Measurements from ENCODE around the gene TPSAB1. TPM values are rescaled to one million over a fixed set of nuclear protein-coding genes. Genes with fewer than 3 reads are reported as not detected.

TPSAB1 gene
- total RNA-seq, 2 donors from 2014 or later: 17.7 to 33.6 TPM

DNA sequence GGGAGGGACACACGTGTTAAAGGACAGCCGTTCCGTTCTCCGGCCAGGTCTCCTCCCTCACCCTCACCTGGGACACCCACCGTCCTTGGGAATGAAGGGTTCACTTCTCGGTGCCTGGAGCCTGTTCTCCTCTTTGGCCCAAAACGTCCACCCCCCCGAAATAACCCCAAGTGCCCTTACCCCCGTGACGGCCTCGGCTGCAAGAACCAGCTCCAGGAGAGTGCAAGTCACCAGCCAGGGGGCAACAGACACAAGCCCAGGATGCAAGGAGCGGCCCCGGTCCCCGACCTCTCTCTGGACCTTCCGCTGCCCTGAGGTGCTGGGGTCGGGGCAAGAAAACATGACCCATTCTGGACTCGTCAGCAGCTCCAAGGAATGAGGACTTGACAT, 49.0 kb downstream of the TPSAB1 start:
- H3K4me3 ChIP-seq: no peak overlapping the region
- no peaks in the 10 kb centered on the region for H3K36me3 ChIP-seq
- 19% methylated on average over 11 of the region's 17 CpGs for WGBS
- DNase-seq (ENCODE audit: low spot score): no peak
- intact Hi-C loops (cut with DNase I): no loop called here
- H3K27ac ChIP-seq: no peak overlapping the region
- H3K9me3 ChIP-seq: no peaks in the 10 kb centered on the region
- peaks cover 26% of the 10 kb centered on the region for H3K27me3 ChIP-seq (replicated peaks; ENCODE audit: insufficient read depth)
- TF ChIP-seq, protein P1, sequence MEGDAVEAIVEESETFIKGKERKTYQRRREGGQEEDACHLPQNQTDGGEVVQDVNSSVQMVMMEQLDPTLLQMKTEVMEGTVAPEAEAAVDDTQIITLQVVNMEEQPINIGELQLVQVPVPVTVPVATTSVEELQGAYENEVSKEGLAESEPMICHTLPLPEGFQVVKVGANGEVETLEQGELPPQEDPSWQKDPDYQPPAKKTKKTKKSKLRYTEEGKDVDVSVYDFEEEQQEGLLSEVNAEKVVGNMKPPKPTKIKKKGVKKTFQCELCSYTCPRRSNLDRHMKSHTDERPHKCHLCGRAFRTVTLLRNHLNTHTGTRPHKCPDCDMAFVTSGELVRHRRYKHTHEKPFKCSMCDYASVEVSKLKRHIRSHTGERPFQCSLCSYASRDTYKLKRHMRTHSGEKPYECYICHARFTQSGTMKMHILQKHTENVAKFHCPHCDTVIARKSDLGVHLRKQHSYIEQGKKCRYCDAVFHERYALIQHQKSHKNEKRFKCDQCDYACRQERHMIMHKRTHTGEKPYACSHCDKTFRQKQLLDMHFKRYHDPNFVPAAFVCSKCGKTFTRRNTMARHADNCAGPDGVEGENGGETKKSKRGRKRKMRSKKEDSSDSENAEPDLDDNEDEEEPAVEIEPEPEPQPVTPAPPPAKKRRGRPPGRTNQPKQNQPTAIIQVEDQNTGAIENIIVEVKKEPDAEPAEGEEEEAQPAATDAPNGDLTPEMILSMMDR (IDR thresholded peaks at IDR 0.05): no peak
- TF ChIP-seq POLR2A (IDR thresholded peaks at IDR 0.05) (no peak), POLR2AphosphoS5 (IDR thresholded peaks at IDR 0.05) (no peak)
- H3K4me1 ChIP-seq (replicated peaks): no peaks in the 10 kb centered on the region

DNA sequence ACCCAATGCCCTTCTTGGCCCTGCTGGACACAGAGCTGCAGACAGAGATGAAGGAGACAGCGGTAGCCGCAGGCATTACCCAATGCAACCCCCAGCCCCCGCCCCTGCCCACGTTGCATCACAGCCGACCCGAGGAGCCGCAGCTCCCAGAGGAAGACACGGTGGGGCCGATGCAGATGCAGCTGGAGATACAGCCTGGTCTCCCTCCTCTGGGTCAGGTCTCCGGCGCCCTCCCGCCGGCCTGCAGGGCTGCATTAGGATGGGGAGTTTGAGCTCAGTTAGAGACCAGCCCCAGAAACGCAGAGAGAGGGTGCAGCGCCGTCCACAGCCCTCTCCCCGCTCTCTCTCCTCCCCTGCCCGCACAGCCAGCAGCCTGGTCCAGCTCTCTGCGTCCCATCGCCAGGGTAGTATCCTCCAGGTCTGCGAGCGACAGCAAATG, 49.6 kb downstream of the TPSAB1 start:
- 24% methylated on average over 22 of the region's 22 CpGs for WGBS
- no peak for DNase-seq (ENCODE audit: low spot score)
- H3K4me3 ChIP-seq: no peak overlapping the region
- no peaks in the 10 kb centered on the region for H3K9me3 ChIP-seq
- H3K4me1 ChIP-seq (replicated peaks): no peaks in the 10 kb centered on the region
- H3K27me3 ChIP-seq (replicated peaks; ENCODE audit: insufficient read depth): peaks cover 26% of the 10 kb centered on the region
- intact Hi-C loops (cut with DNase I): no loop called here
- H3K27ac ChIP-seq: no peak overlapping the region
- TF ChIP-seq, protein P1 (IDR thresholded peaks at IDR 0.05): no peak
- TF ChIP-seq POLR2AphosphoS5 (IDR thresholded peaks at IDR 0.05) (no peak), POLR2A (IDR thresholded peaks at IDR 0.05) (no peak)
- H3K36me3 ChIP-seq: no peaks in the 10 kb centered on the region

DNA sequence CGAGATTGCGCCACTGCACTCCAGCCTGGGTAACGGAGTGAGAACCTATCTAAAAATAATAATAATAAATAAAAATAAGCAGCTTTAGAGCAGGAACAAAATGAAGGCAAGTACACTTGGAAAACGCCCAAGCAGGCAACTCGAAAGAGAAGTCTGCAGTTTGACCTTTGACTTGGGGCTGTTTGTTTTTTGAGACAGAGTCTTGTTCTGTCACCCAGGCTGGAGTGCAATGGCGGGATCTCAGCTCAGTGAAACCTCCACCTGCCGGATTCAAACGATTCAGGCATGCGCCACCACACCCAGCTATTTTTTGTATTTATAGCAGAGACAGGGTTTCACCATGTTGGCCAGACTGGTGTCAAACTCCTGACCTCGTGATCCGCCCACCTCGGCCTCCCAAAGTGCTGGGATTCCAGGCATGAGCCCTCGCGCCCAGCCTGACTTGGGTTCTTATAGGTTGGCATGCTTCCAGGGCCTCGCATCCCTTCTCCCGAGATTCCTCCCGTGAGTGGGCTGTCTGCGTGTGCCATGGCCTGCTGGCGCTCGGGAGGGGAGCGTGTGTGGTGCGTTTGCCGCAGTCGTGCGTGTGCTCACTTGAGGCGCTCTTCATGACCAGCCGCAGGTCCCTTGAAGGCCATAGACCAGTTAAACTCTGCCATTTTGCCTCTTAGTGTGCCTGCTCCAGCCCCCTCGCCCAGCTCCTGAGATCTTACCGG, 50.5 kb downstream of the TPSAB1 start:
- intact Hi-C loops (cut with DNase I): no loop called here
- Histone ChIP-seq H3K36me3 (no peaks in the 10 kb centered on the region), H3K4me3 (no peak overlapping the region), H3K27ac (no peak overlapping the region), H3K4me1 (replicated peaks) (no peaks in the 10 kb centered on the region), H3K27me3 (replicated peaks; ENCODE audit: insufficient read depth) (peaks cover 26% of the 10 kb centered on the region), H3K9me3 (no peaks in the 10 kb centered on the region)
- TF ChIP-seq, protein P1 (IDR thresholded peaks at IDR 0.05): no peak
- TF ChIP-seq POLR2A (IDR thresholded peaks at IDR 0.05) (no peak), POLR2AphosphoS5 (IDR thresholded peaks at IDR 0.05) (no peak)
- WGBS: 52% methylated on average over 29 of the region's 29 CpGs
- DNase-seq (ENCODE audit: low spot score): no peak

DNA sequence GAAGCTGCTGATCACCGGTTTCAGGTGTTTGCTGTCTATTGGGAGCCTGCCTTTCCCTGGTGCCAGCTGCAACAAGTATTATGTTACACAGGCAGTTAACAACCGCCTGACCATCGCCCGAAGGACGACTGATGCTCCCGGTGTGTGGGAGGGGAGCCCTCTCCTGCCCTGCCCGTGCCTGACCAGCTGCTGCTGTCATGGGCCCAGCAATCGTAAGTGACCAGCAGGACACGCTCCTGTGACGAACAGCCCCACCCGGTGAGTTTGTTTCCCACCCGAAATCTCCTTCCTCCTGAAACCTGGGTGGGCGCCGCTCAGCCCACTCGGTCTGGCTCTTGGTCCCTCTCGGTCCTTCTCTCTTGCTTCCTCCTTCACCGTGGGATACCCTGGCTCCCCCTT, 51.1 kb downstream of the TPSAB1 start:
- no peaks in the 10 kb centered on the region for H3K4me1 ChIP-seq (replicated peaks)
- 39% methylated on average over 14 of the region's 17 CpGs for WGBS
- no peaks in the 10 kb centered on the region for H3K9me3 ChIP-seq
- H3K36me3 ChIP-seq: no peaks in the 10 kb centered on the region
- H3K27me3 ChIP-seq (replicated peaks; ENCODE audit: insufficient read depth): peaks cover 21% of the 10 kb centered on the region
- intact Hi-C loops (cut with DNase I): no loop called here
- no peak overlapping the region for H3K4me3 ChIP-seq
- no peak overlapping the region for H3K27ac ChIP-seq
- DNase-seq (ENCODE audit: low spot score): no peak
- TF ChIP-seq, protein P1 (IDR thresholded peaks at IDR 0.05): no peak
- no peak for TF ChIP-seq POLR2AphosphoS5 (IDR thresholded peaks at IDR 0.05)
- TF ChIP-seq POLR2A (IDR thresholded peaks at IDR 0.05): no peak

Other genes starting within 250 kb of the TPSAB1 start
- gene SSTR5, start 168.0 kb upstream of the TPSAB1 start, total RNA-seq: 1 to 10 TPM; 1.1 to 1.8 TPM
- under 1 TPM in 1 of 2 donors, not detected in 1; 0.34 TPM for gene C1QTNF8, start 144.5 kb upstream of the TPSAB1 start, total RNA-seq
- gene CACNA1H, start 87.6 kb upstream of the TPSAB1 start, total RNA-seq: 100 to 1,000 TPM in 1 of 2 donors, 10 to 100 TPM in 1; 32.5 to 111 TPM
- gene TPSG1, start 15.4 kb upstream of the TPSAB1 start, total RNA-seq: not detected
- 10 to 100 TPM; 31.8 to 78.7 TPM for gene TPSB2, start 10.5 kb upstream of the TPSAB1 start, total RNA-seq
- 1 to 10 TPM in 1 of 2 donors, under 1 TPM in 1; 0.82 to 1.9 TPM for gene TPSD1, start 15.4 kb downstream of the TPSAB1 start, total RNA-seq
- 100 to 1,000 TPM in 1 of 2 donors, 10 to 100 TPM in 1; 58.2 to 110 TPM for gene UBE2I, start 68.9 kb downstream of the TPSAB1 start, total RNA-seq
- 10 to 100 TPM; 12.1 to 41.6 TPM for gene BAIAP3, start 92.9 kb downstream of the TPSAB1 start, total RNA-seq
- 100 to 1,000 TPM; 108 to 148 TPM for gene TSR3, start 111.2 kb downstream of the TPSAB1 start, total RNA-seq
- gene GNPTG, start 111.2 kb downstream of the TPSAB1 start, total RNA-seq: 100 to 1,000 TPM in 1 of 2 donors, 10 to 100 TPM in 1; 99.6 to 132 TPM
- 10 to 100 TPM; 32.6 to 96.7 TPM for gene UNKL, start 174.0 kb downstream of the TPSAB1 start, total RNA-seq
- 10 to 100 TPM; 12.3 to 24.0 TPM for gene UQCC4, start 180.0 kb downstream of the TPSAB1 start, total RNA-seq
- gene PERCC1, start 190.4 kb downstream of the TPSAB1 start, total RNA-seq: 10 to 100 TPM; 26.0 to 45.2 TPM
- gene CCDC154, start 203.9 kb downstream of the TPSAB1 start, total RNA-seq: 1 to 10 TPM in 1 of 2 donors, not detected in 1; 5.7 TPM
- gene CLCN7, start 234.3 kb downstream of the TPSAB1 start, total RNA-seq: 100 to 1,000 TPM in 1 of 2 donors, 10 to 100 TPM in 1; 51.9 to 108 TPM
- gene PTX4, start 248.2 kb downstream of the TPSAB1 start, total RNA-seq: 1 to 10 TPM in 1 of 2 donors, not detected in 1; 2.2 TPM

Measured in prostate gland (tissue), 2 donors.